H1 (cell line): ENCODE results near the gene MSL3B.

Source experiments
- CTCF ChIA-PET: fragments of 300-600 bp; sonication (Branson Sonifier 250); formaldehyde crosslinking; loops from one replicate; lab custom pipeline; 2021; ENCODE audit not compliant: partially characterized antibody; lab: Charles Lee
- POLR2A ChIA-PET: fragments of 300-600 bp; sonication (Branson Sonifier 250); formaldehyde crosslinking; loops from one replicate; lab custom pipeline; 2021; ENCODE audit warnings: inconsistent platforms; ENCODE audit not compliant: partially characterized antibody; lab: Charles Lee
- DNase-seq, 2 experiments: peaks; one replicate each; pipeline versions ENCODE4 v3.0.0 to v3.0.0-alpha.2; 2010 to 2022; ENCODE audit warnings: low spot score in 2 of 2, low read depth in 1 of 2, mixed read lengths in 1 of 2
- FAIRE-seq: peaks from 2 replicates; lab custom pipeline; 2011; peaks lifted over from hg19 to GRCh38; lab: Jason Lieb, UNC
- H2AFZ ChIP-seq: 2 replicates; pipeline ENCODE4 v1.8.1; 2012; ENCODE audit warnings: low read length, inconsistent platforms
- H2AK5ac ChIP-seq: 2 replicates; pipeline ENCODE4 v1.6.1; 2013; ENCODE audit warnings: low read depth, low read length
- H2BK120ac ChIP-seq: replicated peaks from 2 replicates; pipeline ENCODE3; 2013; ENCODE audit warnings: low read depth, low read length, inconsistent platforms
- H2BK12ac ChIP-seq: 2 replicates; pipeline ENCODE4 v1.6.1; 2013; ENCODE audit warnings: low read depth, low read length
- H2BK15ac ChIP-seq: 2 replicates; pipeline ENCODE4 v1.6.1; 2013; ENCODE audit warnings: low read length
- H2BK20ac ChIP-seq: 2 replicates; pipeline ENCODE4 v1.6.1; 2013; ENCODE audit warnings: low read length
- H2BK5ac ChIP-seq: 2 replicates; pipeline ENCODE4 v1.6.1; 2013; ENCODE audit warnings: low read depth, low read length
- H3K14ac ChIP-seq: 2 replicates; pipeline ENCODE4 v1.6.1; 2013; ENCODE audit warnings: inconsistent platforms; ENCODE audit not compliant: insufficient read length
- H3K18ac ChIP-seq: 2 replicates; pipeline ENCODE4 v1.6.1; 2013; ENCODE audit warnings: low read length; ENCODE audit errors: extremely low read depth
- H3K23ac ChIP-seq: 2 replicates; pipeline ENCODE4 v1.6.1; 2013; ENCODE audit warnings: inconsistent platforms; ENCODE audit not compliant: insufficient read length
- H3K23me2 ChIP-seq: 2 replicates; pipeline ENCODE4 v1.6.1; 2013; ENCODE audit warnings: low read depth, low read length
- H3K27ac ChIP-seq: 2 replicates; pipeline ENCODE4 v1.6.1; 2011; ENCODE audit warnings: low read depth, low read length, inconsistent platforms
- H3K27me3 ChIP-seq, 4 experiments: replicated peaks in 1 of 4; 1 replicate in 1 of 4; 2 replicates in 3 of 4; pipeline versions ENCODE4 v1.6.1 to v1.8.1; 2011 to 2013; ENCODE audit warnings: low read length in 3 of 4, mild to moderate bottlenecking in 3 of 4, inconsistent platforms in 2 of 4, mixed read lengths in 2 of 4, moderate library complexity in 1 of 4; ENCODE audit not compliant: control insufficient read depth in 3 of 4, insufficient read depth in 3 of 4; ENCODE audit errors: extremely low read depth in 1 of 4
- H3K36me3 ChIP-seq, 4 experiments: 2 replicates each; pipeline versions ENCODE4 v1.6.1 to v1.8.1; 2011 to 2013; ENCODE audit warnings: mild to moderate bottlenecking in 4 of 4, low read length in 3 of 4, moderate library complexity in 2 of 4, control low read depth in 1 of 4, inconsistent platforms in 1 of 4; ENCODE audit not compliant: insufficient read depth in 4 of 4, control insufficient read depth in 2 of 4
- H3K4ac ChIP-seq: replicated peaks from 2 replicates; pipeline ENCODE3; 2013; ENCODE audit warnings: low read length, low read depth, mixed read lengths, inconsistent platforms; ENCODE audit not compliant: insufficient read length
- H3K4me1 ChIP-seq, 4 experiments: replicated peaks in 1 of 4; 1 replicate in 1 of 4; 2 replicates in 3 of 4; pipeline versions ENCODE4 v1.6.1 to v1.8.1; 2011 to 2013; ENCODE audit warnings: low read length in 3 of 4, inconsistent platforms in 2 of 4, mixed read lengths in 1 of 4; ENCODE audit not compliant: insufficient read depth in 4 of 4, control insufficient read depth in 3 of 4
- H3K4me2 ChIP-seq, 2 experiments: 2 replicates each; pipeline versions ENCODE4 v1.6.1 to v1.8.1; 2011 to 2013; ENCODE audit warnings: low read depth in 2 of 2, low read length in 2 of 2, control low read depth in 1 of 2, inconsistent platforms in 1 of 2, mild to moderate bottlenecking in 1 of 2; ENCODE audit not compliant: insufficient read depth in 1 of 2
- H3K4me3 ChIP-seq, 4 experiments: fragments of 200-600, 300-600 bp in 1 of 4; sonication (generic), shearing (Covaris generic), sonication (Bioruptor Twin) in 1 of 4; 2 replicates each; pipeline versions ENCODE4 v1.5.1 to v1.8.1; 2011 to 2016; ENCODE audit warnings: low read length in 4 of 4, low read depth in 3 of 4, control low read depth in 2 of 4, inconsistent platforms in 2 of 4, mild to moderate bottlenecking in 2 of 4, mixed read lengths in 1 of 4, moderate library complexity in 1 of 4; ENCODE audit not compliant: insufficient read depth in 2 of 4; ENCODE audit errors: extremely low read depth in 1 of 4
- H3K56ac ChIP-seq: replicated peaks from 2 replicates; pipeline ENCODE3; 2013; ENCODE audit warnings: low read depth, mild to moderate bottlenecking, mixed read lengths, low read length, inconsistent platforms; ENCODE audit not compliant: insufficient read length
- H3K79me1 ChIP-seq: 2 replicates; pipeline ENCODE4 v1.6.1; 2013; ENCODE audit warnings: low read depth, low read length, control low read depth
- H3K79me2 ChIP-seq, 2 experiments: 2 replicates each; pipeline versions ENCODE4 v1.6.1 to v1.8.1; 2012 to 2013; ENCODE audit warnings: low read length in 2 of 2, mild to moderate bottlenecking in 2 of 2, inconsistent platforms in 1 of 2; ENCODE audit not compliant: insufficient read depth in 2 of 2, control insufficient read depth in 1 of 2
- H3K9ac ChIP-seq, 4 experiments: replicated peaks in 1 of 4; 1 replicate in 1 of 4; 2 replicates in 3 of 4; pipeline versions ENCODE4 v1.6.1 to v1.8.1; 2011 to 2013; ENCODE audit warnings: low read depth in 3 of 4, low read length in 3 of 4, control low read depth in 2 of 4, mild to moderate bottlenecking in 2 of 4, moderate library complexity in 2 of 4, inconsistent platforms in 1 of 4; ENCODE audit errors: extremely low read depth in 1 of 4
- H3K9me3 ChIP-seq, 2 experiments: 2 replicates each; pipeline versions ENCODE4 v1.6.1 to v1.8.1; 2012 to 2013; ENCODE audit warnings: mild to moderate bottlenecking in 2 of 2, moderate library complexity in 2 of 2, control low read depth in 1 of 2, inconsistent platforms in 1 of 2, low read depth in 1 of 2, low read length in 1 of 2, mixed read lengths in 1 of 2; ENCODE audit not compliant: insufficient read depth in 2 of 2
- H4K20me1 ChIP-seq, 2 experiments: replicated peaks in 1 of 2; 2 replicates each; pipeline versions ENCODE3 to v1.8.1; 2011 to 2013; ENCODE audit warnings: inconsistent platforms in 2 of 2, low read length in 2 of 2, mild to moderate bottlenecking in 1 of 2; ENCODE audit not compliant: insufficient read depth in 2 of 2, control insufficient read depth in 1 of 2
- H4K5ac ChIP-seq: 2 replicates; pipeline ENCODE4 v1.6.1; 2013; ENCODE audit warnings: low read length, low read depth, mixed read lengths, inconsistent platforms; ENCODE audit not compliant: insufficient read length
- H4K8ac ChIP-seq: 2 replicates; pipeline ENCODE4 v1.8.0; 2013; ENCODE audit warnings: mild to moderate bottlenecking, moderate library complexity, low read length, inconsistent platforms; ENCODE audit not compliant: insufficient read depth; ENCODE audit errors: extremely low read depth
- H4K91ac ChIP-seq: replicated peaks from 2 replicates; pipeline ENCODE3; 2013; ENCODE audit warnings: low read length, mixed read lengths, inconsistent platforms; ENCODE audit not compliant: insufficient read length
- BCL11A ChIP-seq, 2 experiments: IDR thresholded peaks; one replicate each; pipeline ENCODE4 v1.6.1; 2011; ENCODE audit warnings: low read depth in 2 of 2, low read length in 2 of 2, mild to moderate bottlenecking in 2 of 2
- CREB1 ChIP-seq: IDR thresholded peaks from 2 replicates; pipeline ENCODE4 v1.6.1; 2012; ENCODE audit warnings: inconsistent platforms
- CTCF ChIP-seq, 3 experiments: IDR thresholded peaks; 1 replicate in 2 of 3; 2 replicates in 1 of 3; pipeline versions ENCODE4 v1.5.1 to v1.6.1; 2011; ENCODE audit warnings: low read length in 3 of 3, mild to moderate bottlenecking in 3 of 3, inconsistent platforms in 2 of 3, low read depth in 1 of 3, moderate library complexity in 1 of 3; ENCODE audit not compliant: insufficient read depth in 1 of 3; ENCODE audit errors: control extremely low read depth in 1 of 3
- EGR1 ChIP-seq: IDR thresholded peaks from 2 replicates; pipeline ENCODE4 v1.6.1; 2011; ENCODE audit warnings: low read depth, low read length, borderline replicate concordance
- KDM1A ChIP-seq: fragments of 200-600, 300-600 bp; sonication (generic); IDR thresholded peaks from 2 replicates; pipeline ENCODE4 v1.7.1; 2016; ENCODE audit warnings: mild to moderate bottlenecking, low read length, borderline replicate concordance
- KDM5A ChIP-seq: fragments of 200-600 bp; IDR thresholded peaks from 2 replicates; pipeline ENCODE4 v1.7.1; 2012; ENCODE audit warnings: mild to moderate bottlenecking, low read length, inconsistent platforms, mixed read lengths
- RBBP5 ChIP-seq: IDR thresholded peaks from 2 replicates; pipeline ENCODE4 v1.7.1; 2012; ENCODE audit warnings: low read depth, mild to moderate bottlenecking, inconsistent platforms, low read length, moderate library complexity, borderline replicate concordance
- RFX5 ChIP-seq: IDR thresholded peaks from 2 replicates; pipeline ENCODE4 v1.6.1; 2011; ENCODE audit warnings: low read depth, low read length, improper control_type of control experiment, borderline replicate concordance
- TBP ChIP-seq: IDR thresholded peaks from 2 replicates; pipeline ENCODE4 v1.6.1; 2011; ENCODE audit warnings: low read depth, low read length, improper control_type of control experiment
- WGBS, 2 experiments: shearing (Covaris generic) in 1 of 2; methylation state at CpG; one replicate each; pipeline versions ENCODE4 v1.1.6 to v1.1.7; 2013 to 2015; ENCODE audit warnings: low lambda C conversion rate in 2 of 2, mixed read lengths in 2 of 2, inconsistent platforms in 1 of 2, low coverage in 1 of 2, missing lambda C conversion rate in 1 of 2; ENCODE audit not compliant: insufficient replicate concordance in 2 of 2, insufficient coverage in 1 of 2, insufficient read length in 1 of 2; ENCODE audit errors: extremely low coverage in 1 of 2, missing lambda C conversion rate in 1 of 2; 5-methylcytosine and 5-hydroxymethylcytosine counted together

MSL3B gene

DNA sequence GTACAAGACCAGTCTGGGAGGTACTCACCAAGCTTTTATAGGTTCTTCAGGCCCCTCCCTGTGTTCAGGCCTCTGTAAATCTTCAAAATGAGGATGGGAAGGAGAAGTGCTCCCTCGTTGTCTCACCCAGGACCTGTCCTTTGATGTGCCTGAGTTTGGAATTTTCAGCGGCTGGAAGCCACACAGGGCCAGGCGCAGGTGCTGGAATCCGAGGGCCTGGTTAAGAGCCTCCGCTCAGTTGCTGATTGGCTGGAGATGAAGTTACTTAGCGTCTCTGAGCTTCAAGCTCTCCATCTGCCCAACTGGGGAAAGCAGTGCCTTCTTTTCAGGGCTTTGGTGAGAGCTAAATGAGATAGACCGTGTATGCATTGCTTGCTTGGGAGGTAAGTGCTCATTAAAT is 43.8 kb downstream of the MSL3B start:
- H3K79me1 ChIP-seq: no peaks in the 10 kb centered on the region
- POLR2A ChIA-PET: no interaction called here
- no peak overlapping the region for H3K27ac ChIP-seq
- no peaks in the 10 kb centered on the region for H4K20me1 ChIP-seq
- 81% methylated on average over 7 of the region's 7 CpGs; no CpG with 5 or more reads in 1 of the 2 experiments for WGBS, 2 experiments
- no peak overlapping the region for H3K23ac ChIP-seq
- H2BK12ac ChIP-seq: no peak overlapping the region
- no peaks in the 10 kb centered on the region for H3K36me3 ChIP-seq
- H4K8ac ChIP-seq: no peak overlapping the region
- no peaks in the 10 kb centered on the region for H3K4me1 ChIP-seq
- no peak for DNase-seq
- no peak overlapping the region for H2BK5ac ChIP-seq
- no peak overlapping the region for H3K4me3 ChIP-seq
- H4K5ac ChIP-seq: no peak overlapping the region
- CTCF ChIA-PET: interaction anchor here (1.8 kb wide), 1 partner anchor 8 kb away, joined by 7 read pairs; no protein-coding TSS in a partner anchor
- no peak for FAIRE-seq
- no peak overlapping the region for H3K9ac ChIP-seq
- TF ChIP-seq BCL11A (IDR thresholded peaks at IDR 0.05; ENCODE audit: low read depth in 2 of 2, low read length in 2 of 2): no peak
- no peak for TF ChIP-seq RBBP5
- TF ChIP-seq RFX5: no peak
- TF ChIP-seq KDM5A: no peak
- no peak for TF ChIP-seq TBP
- TF ChIP-seq CREB1: no peak
- TF ChIP-seq CTCF (IDR thresholded peaks at IDR 0.05; ENCODE audit: control extremely low read depth in 1 of 3, insufficient read depth in 1 of 3, low read depth in 1 of 3, low read length in 3 of 3): no peak
- no peak for TF ChIP-seq KDM1A
- TF ChIP-seq EGR1: no peak
- no peak overlapping the region for H2AFZ ChIP-seq
- no peak overlapping the region for H2BK20ac ChIP-seq
- H3K4me2 ChIP-seq: no peak overlapping the region
- H3K18ac ChIP-seq: no peak overlapping the region
- H2AK5ac ChIP-seq: no peak overlapping the region
- H2BK15ac ChIP-seq: no peak overlapping the region
- H2BK120ac ChIP-seq: no peak overlapping the region
- no peak overlapping the region for H3K4ac ChIP-seq
- H3K9me3 ChIP-seq: no peaks in the 10 kb centered on the region
- H3K56ac ChIP-seq: no peak overlapping the region
- H3K14ac ChIP-seq: no peak overlapping the region
- no peak overlapping the region for H4K91ac ChIP-seq
- H3K79me2 ChIP-seq: no peaks in the 10 kb centered on the region
- H3K27me3 ChIP-seq: no peaks in the 10 kb centered on the region
- no peaks in the 10 kb centered on the region for H3K23me2 ChIP-seq
